TTC549 (cell line): ENCODE data around the gene TMEM234.
"Not testable (repeated sequence)": the region's sequence is repeated elsewhere in the genome, so short reads cannot be mapped to it uniquely, and the experiment has no call there.

ENCODE experiments used
- FAIRE-seq: peaks from 2 replicates; lab custom pipeline; 2012; peaks lifted over from hg19 to GRCh38; lab: Jason Lieb, UNC

Gene TMEM234

GRCh38 chr1:32221980-32222755 is at the start of gene TMEM234, which contains the start of gene EIF3I:
Gene TMEM234 (minus strand): TSS chr1:32222353. CDS start chr1:32222322, 31 bp downstream.
Gene EIF3I (plus strand): TSS chr1:32222407. CDS start chr1:32222442, 35 bp downstream.
- FAIRE-seq = no peak

- FAIRE-seq = no peak
These were observed 47.6 kb upstream of the TMEM234 start for GRCh38 chr1:32269744-32270143.

GRCh38 chr1:32266921-32267591 is 44.9 kb upstream of the TMEM234 start:
- FAIRE-seq = no peak

- FAIRE-seq = no peak
These were observed 43.7 kb upstream of the TMEM234 start for GRCh38 chr1:32265846-32266245.

GRCh38 chr1:32263744-32264143 is 41.6 kb upstream of the TMEM234 start:
- FAIRE-seq = no peak

- FAIRE-seq = not testable (repeated sequence)
These were observed 41.1 kb upstream of the TMEM234 start for GRCh38 chr1:32263236-32263593.

GRCh38 chr1:32257227-32257508 is 35.0 kb upstream of the TMEM234 start:
- no peak for FAIRE-seq

GRCh38 chr1:32256473-32257226 is 34.5 kb upstream of the TMEM234 start:
- no peak for FAIRE-seq

GRCh38 chr1:32255072-32256071 is 33.2 kb upstream of the TMEM234 start:
- no peak for FAIRE-seq

GRCh38 chr1:32250893-32251716 is 29.0 kb upstream of the TMEM234 start, which contains the start of gene LCK:
Gene LCK (plus strand): TSS chr1:32251265. CDS start chr1:32274330, 23,065 bp downstream.
- no peak for FAIRE-seq

GRCh38 chr1:32249831-32250525 is 27.8 kb upstream of the TMEM234 start:
- FAIRE-seq = no peak

GRCh38 chr1:32247983-32248889 is 26.1 kb upstream of the TMEM234 start:
- no peak for FAIRE-seq

- FAIRE-seq = no peak
These were observed 25.3 kb upstream of the TMEM234 start for GRCh38 chr1:32247452-32247851.

GRCh38 chr1:32246888-32247273 is 24.7 kb upstream of the TMEM234 start, which contains the start of gene FAM167B:
Gene FAM167B (plus strand): TSS chr1:32247222. CDS start chr1:32247422, 200 bp downstream.
- FAIRE-seq = no peak

GRCh38 chr1:32242341-32242851 is 20.2 kb upstream of the TMEM234 start:
- no peak for FAIRE-seq

GRCh38 chr1:32241001-32241763 is 19.0 kb upstream of the TMEM234 start:
- no peak for FAIRE-seq

- no peak for FAIRE-seq
These were observed 18.2 kb upstream of the TMEM234 start for GRCh38 chr1:32240140-32240951.
